GM12878 (cell line): ENCODE measurements around the gene PARP2. TPM values are rescaled to one million over a fixed set of nuclear protein-coding genes. Genes with fewer than 3 reads are reported as not detected.

Experiments
- ATAC-seq: fragments of 200-7000 bp; cut with Tn5 transposase; 3 replicates; pipeline ENCODE4 v1.9.1; 2020; ENCODE audit warnings: mild to moderate bottlenecking, moderate library complexity
- BruUV-seq: library from RNA; stranded (reverse); fragments of 400-500 nt; replicated peaks from 2 replicates; lab custom pipeline; 2021; lab: Mats Ljungman, UMichigan
- CTCF ChIA-PET: fragments of 300-600 bp; sonication (Branson Sonifier 250); formaldehyde crosslinking; extraction: SDS; loops from one replicate; lab custom pipeline; 2021; ENCODE audit warnings: inconsistent platforms; lab: Yijun Ruan, JAX
- POLR2A ChIA-PET: fragments of 350-600 bp; formaldehyde crosslinking; extraction: SDS; loops from one replicate; lab custom pipeline; 2021; ENCODE audit warnings: inconsistent platforms; lab: Charles Lee
- RAD21 ChIA-PET: fragments of 300-600 bp; sonication (Branson Sonifier 250); formaldehyde crosslinking; loops from one replicate; lab custom pipeline; 2023; ENCODE audit warnings: antibody characterized with exemption; ENCODE audit not compliant: unreplicated experiment; lab: Charles Lee
- SMC1A ChIA-PET: fragments of 300-600 bp; sonication (Branson Sonifier 250); formaldehyde crosslinking; loops from one replicate; lab custom pipeline; 2023; ENCODE audit not compliant: unreplicated experiment, uncharacterized antibody; lab: Charles Lee
- DNase-seq: peaks from one replicate; pipeline ENCODE4 v3.0.0-alpha.2; 2011; ENCODE audit warnings: low read depth, low spot score
- FAIRE-seq: peaks from 3 replicates; lab custom pipeline; 2011; peaks lifted over from hg19 to GRCh38; lab: Jason Lieb, UNC
- H2AFZ ChIP-seq: 2 replicates; pipeline ENCODE4 v1.6.0; 2011; ENCODE audit warnings: low read depth, low read length, control low read depth; ENCODE audit not compliant: control insufficient read depth
- H3K27ac ChIP-seq: 2 replicates; pipeline ENCODE4 v1.5.1; 2011; ENCODE audit warnings: control low read depth; ENCODE audit not compliant: control insufficient read depth, insufficient read depth
- H3K27me3 ChIP-seq, 2 experiments: replicated peaks in 1 of 2; 2 replicates each; pipeline versions ENCODE4 v1.6.0 to v1.6.1; 2011; ENCODE audit warnings: low read length in 1 of 2; ENCODE audit not compliant: control insufficient read depth in 2 of 2, insufficient read depth in 2 of 2
- H3K36me3 ChIP-seq, 2 experiments: 2 replicates each; pipeline ENCODE4 v1.5.1; 2011; ENCODE audit warnings: low read length in 1 of 2; ENCODE audit not compliant: control insufficient read depth in 2 of 2, insufficient read depth in 2 of 2
- H3K4me1 ChIP-seq: 2 replicates; pipeline ENCODE4 v1.6.1; 2011; ENCODE audit warnings: mild to moderate bottlenecking, low read length, moderate library complexity, mixed read lengths; ENCODE audit not compliant: control insufficient read depth, insufficient read depth
- H3K4me2 ChIP-seq: 2 replicates; pipeline ENCODE4 v1.6.0; 2011; ENCODE audit warnings: control low read depth; ENCODE audit not compliant: control insufficient read depth, insufficient read depth
- H3K4me3 ChIP-seq: fragments of 200-600 bp; sonication (generic); 2 replicates; pipeline ENCODE4 v1.5.1; 2016
- H3K79me2 ChIP-seq: 2 replicates; pipeline ENCODE4 v1.6.0; 2011; ENCODE audit warnings: low read length; ENCODE audit not compliant: control insufficient read depth, insufficient read depth
- H3K9ac ChIP-seq: 2 replicates; pipeline ENCODE4 v1.8.0; 2011; ENCODE audit warnings: low read length, control low read depth, mixed read lengths; ENCODE audit not compliant: control insufficient read depth, insufficient read depth
- H3K9me3 ChIP-seq: replicated peaks from 3 replicates; pipeline ENCODE4 v1.5.1; 2011; ENCODE audit warnings: mild to moderate bottlenecking, low read length; ENCODE audit not compliant: control insufficient read depth, insufficient read depth
- H4K20me1 ChIP-seq: 2 replicates; pipeline ENCODE4 v1.6.0; 2011; ENCODE audit not compliant: control insufficient read depth, insufficient read depth
- CHD1 ChIP-seq: IDR thresholded peaks from 2 replicates; pipeline ENCODE4 v1.6.1; 2012; ENCODE audit warnings: low read depth, low read length, improper control_type of control experiment
- NR2C2 ChIP-seq: IDR thresholded peaks from 2 replicates; pipeline ENCODE4 v1.6.1; 2011; ENCODE audit warnings: borderline replicate concordance, low read depth; ENCODE audit not compliant: control insufficient read depth, insufficient read length
- POLR2AphosphoS5 ChIP-seq: IDR thresholded peaks from 2 replicates; pipeline ENCODE4 v1.6.1; 2011; ENCODE audit warnings: mild to moderate bottlenecking, low read length, inconsistent platforms
- RB1 ChIP-seq: fragments of 450-650 bp; formaldehyde crosslinking; IDR thresholded peaks from 2 replicates; pipeline ENCODE4 v1.6.1; 2017; ENCODE audit warnings: mild to moderate bottlenecking, borderline replicate concordance
- SIN3A ChIP-seq: IDR thresholded peaks from 2 replicates; pipeline ENCODE4 v1.6.1; 2012; ENCODE audit warnings: low read depth, low read length, improper control_type of control experiment
- SUPT20H ChIP-seq: IDR thresholded peaks from 2 replicates; pipeline ENCODE4 v1.6.1; 2011; ENCODE audit warnings: low read depth, mild to moderate bottlenecking, low read length, moderate library complexity, borderline replicate concordance; ENCODE audit not compliant: control insufficient read depth
- ZNF207 ChIP-seq: fragments of 450-650 bp; IDR thresholded peaks from 2 replicates; pipeline ENCODE4 v1.6.1; 2014; ENCODE audit warnings: antibody characterized with exemption, mild to moderate bottlenecking, borderline replicate concordance
- WGBS: methylation state at CpG from one replicate; pipeline ENCODE4 v1.1.6; 2016; ENCODE audit warnings: low lambda C conversion rate; ENCODE audit not compliant: insufficient replicate concordance, insufficient coverage; ENCODE audit errors: missing lambda C conversion rate; 5-methylcytosine and 5-hydroxymethylcytosine counted together
- in situ Hi-C: fragments of 300-500 bp; cut with MboI; formaldehyde crosslinking; loops from 9 replicates; pipeline ENCODE4 v1.14.3; 2018; ENCODE audit warnings: mixed read lengths
- intact Hi-C: fragments of 100-400 bp; cut with micrococcal nuclease; formaldehyde crosslinking; loops from one replicate; pipeline ENCODE4 v1.14.2; 2022; ENCODE audit not compliant: unreplicated experiment
- polyA plus RNA-seq, 11 experiments: library from polyadenylated mRNA; depleted of rRNA in 4 of 11; unstranded in 6 of 11; stranded (reverse) in 5 of 11; fragments of >200 nt; fragmentation: Nextera tagmentation in 4 of 11; fragmentation: Illumina TruSeq in 1 of 11; extraction: Ambion mirVana in 4 of 11; extraction: Trizol in 1 of 11; gene quantifications; 1 replicate in 1 of 11; 2 replicates in 10 of 11; pipeline versions ENCODE4 v1.2.1 to v1.2.3, GENCODE V29; 2011 to 2016; ENCODE audit warnings: inconsistent platforms in 2 of 11, missing spikeins in 2 of 11, low read depth in 1 of 11
- total RNA-seq, 4 experiments: library from RNA; depleted of rRNA in 3 of 4; stranded (reverse); fragments of >200 nt in 3 of 4; fragmentation: Illumina TruSeq in 1 of 4; extraction: Trizol in 1 of 4; gene quantifications; 2 replicates each; pipeline versions ENCODE4 v1.2.1 to v1.2.3, GENCODE V29; 2013 to 2021
- TF ChIP-seq, protein P1 (sequence below): fragments of 150-350 bp; IDR thresholded peaks from 2 replicates; pipeline ENCODE4 v1.6.1; 2014; ENCODE audit warnings: mild to moderate bottlenecking, low read depth, low read length
- TF ChIP-seq, protein P2 (sequence below): fragments of 450-650 bp; IDR thresholded peaks from 2 replicates; pipeline ENCODE4 v1.6.1; 2016; ENCODE audit warnings: mild to moderate bottlenecking
- TF ChIP-seq, protein P3 (sequence below): IDR thresholded peaks from 2 replicates; pipeline ENCODE4 v1.6.1; 2012; ENCODE audit warnings: low read length, inconsistent platforms
- TF ChIP-seq, protein P4 (sequence below): IDR thresholded peaks from 2 replicates; pipeline ENCODE4 v1.6.1; 2012; ENCODE audit warnings: improper control_type of control experiment, low read depth, low read length; ENCODE audit not compliant: insufficient replicate concordance

The PARP2 gene
- total and polyA plus RNA-seq, 10 of the 15 experiments (the other 5 are each of a cell fraction or from before 2014, with no cell fraction given): 26.7 to 75.4 (median 42.3) TPM

DNA sequence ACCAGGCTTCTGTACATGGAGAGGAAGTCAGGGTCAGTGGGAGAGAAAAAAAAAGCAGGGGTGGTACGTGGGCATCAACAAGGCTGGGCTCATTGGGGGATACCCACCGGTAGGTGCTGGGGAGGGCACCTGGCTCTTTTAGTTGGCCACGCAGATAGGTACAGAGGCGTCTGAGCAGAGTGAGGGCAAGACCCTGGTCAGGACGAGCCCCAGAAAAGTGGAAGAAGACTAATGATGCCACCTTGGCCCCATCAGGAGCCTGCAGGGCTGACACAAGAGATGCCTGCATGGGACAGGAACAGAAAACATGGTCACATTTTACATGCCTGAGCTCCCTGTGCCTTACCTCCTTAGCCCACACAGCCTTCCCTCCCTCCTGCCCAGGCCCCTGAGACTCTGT lies 40.2 kb downstream of the PARP2 start:
- intact Hi-C loops (no loop called here), in situ Hi-C loops (no loop called here)
- Histone ChIP-seq H3K4me2 (no peak overlapping the region), H3K79me2 (no peaks in the 10 kb centered on the region), H3K9ac (no peak overlapping the region), H3K36me3 (peaks cover 44 to 45% of the 10 kb centered on the region in 2 experiments), H3K27ac (no peak overlapping the region), H3K4me3 (no peak overlapping the region), H2AFZ (no peak overlapping the region), H3K4me1 (0 out of 2 replicates have a peak, but pooled peaks cover 3% of the 10 kb centered on the region), H3K9me3 (no peaks in the 10 kb centered on the region), H3K27me3 (no peaks in the 10 kb centered on the region), H4K20me1 (no peaks in the 10 kb centered on the region)
- ATAC-seq (no peak), FAIRE-seq (no peak), DNase-seq (no peak)
- ChIA-PET CTCF (no interaction called here), POLR2A (no interaction called here), RAD21 (no interaction called here), SMC1A (interaction anchor here (1.0 kb wide), 1 partner anchor 28 kb away, joined by 3 read pairs; no protein-coding TSS in a partner anchor)
- no TSS peak for BruUV-seq
- 86% methylated on average over 5 of the region's 5 CpGs for WGBS
- TF ChIP-seq RB1: no peak
- TF ChIP-seq SIN3A: no peak
- TF ChIP-seq, protein P1, sequence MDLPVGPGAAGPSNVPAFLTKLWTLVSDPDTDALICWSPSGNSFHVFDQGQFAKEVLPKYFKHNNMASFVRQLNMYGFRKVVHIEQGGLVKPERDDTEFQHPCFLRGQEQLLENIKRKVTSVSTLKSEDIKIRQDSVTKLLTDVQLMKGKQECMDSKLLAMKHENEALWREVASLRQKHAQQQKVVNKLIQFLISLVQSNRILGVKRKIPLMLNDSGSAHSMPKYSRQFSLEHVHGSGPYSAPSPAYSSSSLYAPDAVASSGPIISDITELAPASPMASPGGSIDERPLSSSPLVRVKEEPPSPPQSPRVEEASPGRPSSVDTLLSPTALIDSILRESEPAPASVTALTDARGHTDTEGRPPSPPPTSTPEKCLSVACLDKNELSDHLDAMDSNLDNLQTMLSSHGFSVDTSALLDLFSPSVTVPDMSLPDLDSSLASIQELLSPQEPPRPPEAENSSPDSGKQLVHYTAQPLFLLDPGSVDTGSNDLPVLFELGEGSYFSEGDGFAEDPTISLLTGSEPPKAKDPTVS: no peak
- no peak for TF ChIP-seq SUPT20H
- no peak for TF ChIP-seq NR2C2
- TF ChIP-seq CHD1: no peak
- no peak for TF ChIP-seq ZNF207
- TF ChIP-seq, protein P2, sequence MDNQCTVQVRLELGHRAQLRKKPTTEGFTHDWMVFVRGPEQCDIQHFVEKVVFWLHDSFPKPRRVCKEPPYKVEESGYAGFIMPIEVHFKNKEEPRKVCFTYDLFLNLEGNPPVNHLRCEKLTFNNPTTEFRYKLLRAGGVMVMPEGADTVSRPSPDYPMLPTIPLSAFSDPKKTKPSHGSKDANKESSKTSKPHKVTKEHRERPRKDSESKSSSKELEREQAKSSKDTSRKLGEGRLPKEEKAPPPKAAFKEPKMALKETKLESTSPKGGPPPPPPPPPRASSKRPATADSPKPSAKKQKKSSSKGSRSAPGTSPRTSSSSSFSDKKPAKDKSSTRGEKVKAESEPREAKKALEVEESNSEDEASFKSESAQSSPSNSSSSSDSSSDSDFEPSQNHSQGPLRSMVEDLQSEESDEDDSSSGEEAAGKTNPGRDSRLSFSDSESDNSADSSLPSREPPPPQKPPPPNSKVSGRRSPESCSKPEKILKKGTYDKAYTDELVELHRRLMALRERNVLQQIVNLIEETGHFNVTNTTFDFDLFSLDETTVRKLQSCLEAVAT: no peak
- TF ChIP-seq POLR2AphosphoS5: no peak
- TF ChIP-seq, protein P3, sequence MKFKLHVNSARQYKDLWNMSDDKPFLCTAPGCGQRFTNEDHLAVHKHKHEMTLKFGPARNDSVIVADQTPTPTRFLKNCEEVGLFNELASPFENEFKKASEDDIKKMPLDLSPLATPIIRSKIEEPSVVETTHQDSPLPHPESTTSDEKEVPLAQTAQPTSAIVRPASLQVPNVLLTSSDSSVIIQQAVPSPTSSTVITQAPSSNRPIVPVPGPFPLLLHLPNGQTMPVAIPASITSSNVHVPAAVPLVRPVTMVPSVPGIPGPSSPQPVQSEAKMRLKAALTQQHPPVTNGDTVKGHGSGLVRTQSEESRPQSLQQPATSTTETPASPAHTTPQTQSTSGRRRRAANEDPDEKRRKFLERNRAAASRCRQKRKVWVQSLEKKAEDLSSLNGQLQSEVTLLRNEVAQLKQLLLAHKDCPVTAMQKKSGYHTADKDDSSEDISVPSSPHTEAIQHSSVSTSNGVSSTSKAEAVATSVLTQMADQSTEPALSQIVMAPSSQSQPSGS: no peak
- TF ChIP-seq, protein P4, sequence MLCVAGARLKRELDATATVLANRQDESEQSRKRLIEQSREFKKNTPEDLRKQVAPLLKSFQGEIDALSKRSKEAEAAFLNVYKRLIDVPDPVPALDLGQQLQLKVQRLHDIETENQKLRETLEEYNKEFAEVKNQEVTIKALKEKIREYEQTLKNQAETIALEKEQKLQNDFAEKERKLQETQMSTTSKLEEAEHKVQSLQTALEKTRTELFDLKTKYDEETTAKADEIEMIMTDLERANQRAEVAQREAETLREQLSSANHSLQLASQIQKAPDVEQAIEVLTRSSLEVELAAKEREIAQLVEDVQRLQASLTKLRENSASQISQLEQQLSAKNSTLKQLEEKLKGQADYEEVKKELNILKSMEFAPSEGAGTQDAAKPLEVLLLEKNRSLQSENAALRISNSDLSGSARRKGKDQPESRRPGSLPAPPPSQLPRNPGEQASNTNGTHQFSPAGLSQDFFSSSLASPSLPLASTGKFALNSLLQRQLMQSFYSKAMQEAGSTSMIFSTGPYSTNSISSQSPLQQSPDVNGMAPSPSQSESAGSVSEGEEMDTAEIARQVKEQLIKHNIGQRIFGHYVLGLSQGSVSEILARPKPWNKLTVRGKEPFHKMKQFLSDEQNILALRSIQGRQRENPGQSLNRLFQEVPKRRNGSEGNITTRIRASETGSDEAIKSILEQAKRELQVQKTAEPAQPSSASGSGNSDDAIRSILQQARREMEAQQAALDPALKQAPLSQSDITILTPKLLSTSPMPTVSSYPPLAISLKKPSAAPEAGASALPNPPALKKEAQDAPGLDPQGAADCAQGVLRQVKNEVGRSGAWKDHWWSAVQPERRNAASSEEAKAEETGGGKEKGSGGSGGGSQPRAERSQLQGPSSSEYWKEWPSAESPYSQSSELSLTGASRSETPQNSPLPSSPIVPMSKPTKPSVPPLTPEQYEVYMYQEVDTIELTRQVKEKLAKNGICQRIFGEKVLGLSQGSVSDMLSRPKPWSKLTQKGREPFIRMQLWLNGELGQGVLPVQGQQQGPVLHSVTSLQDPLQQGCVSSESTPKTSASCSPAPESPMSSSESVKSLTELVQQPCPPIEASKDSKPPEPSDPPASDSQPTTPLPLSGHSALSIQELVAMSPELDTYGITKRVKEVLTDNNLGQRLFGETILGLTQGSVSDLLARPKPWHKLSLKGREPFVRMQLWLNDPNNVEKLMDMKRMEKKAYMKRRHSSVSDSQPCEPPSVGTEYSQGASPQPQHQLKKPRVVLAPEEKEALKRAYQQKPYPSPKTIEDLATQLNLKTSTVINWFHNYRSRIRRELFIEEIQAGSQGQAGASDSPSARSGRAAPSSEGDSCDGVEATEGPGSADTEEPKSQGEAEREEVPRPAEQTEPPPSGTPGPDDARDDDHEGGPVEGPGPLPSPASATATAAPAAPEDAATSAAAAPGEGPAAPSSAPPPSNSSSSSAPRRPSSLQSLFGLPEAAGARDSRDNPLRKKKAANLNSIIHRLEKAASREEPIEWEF: no peak
